Liver (tissue), 3 donors: ENCODE results near the gene TOLLIP.

Experiments
- CTCF ChIP-seq: fragments of 150-350 bp; IDR thresholded peaks from 2 replicates; pipeline ENCODE4 v1.5.1; 2017; ENCODE audit warnings: improper control_type of control experiment, low read depth, low read length; ENCODE audit not compliant: missing input control
- MAX ChIP-seq: IDR thresholded peaks from 2 replicates; pipeline ENCODE4 v1.6.1; 2016; ENCODE audit warnings: antibody characterized with exemption
- TAF1 ChIP-seq: conservative IDR thresholded peaks from 2 replicates; pipeline ENCODE4 v1.6.1; 2016; ENCODE audit warnings: antibody characterized with exemption, mild to moderate bottlenecking
- donor health status: healthy.
- donor health status: healthy.

- no peak for TF ChIP-seq CTCF
- no peak for TF ChIP-seq MAX
- no peak for TF ChIP-seq TAF1
Measured at GRCh38 chr11:1267441-1268100, 41.9 kb downstream of the TOLLIP start.
